Activated CD8-positive, alpha-beta memory T cell treated with anti-CD3 and anti-CD28 coated beads, Interleukin-2, amount 50 U/mL, for 4 hours (primary cell): Measurements from ENCODE around the gene TUT1.
"Not testable (repeated sequence)": the region's sequence is repeated elsewhere in the genome, so short reads cannot be mapped to it uniquely, and the experiment has no call there.

Experiments used
- DNase-seq: peaks from one replicate; pipeline ENCODE4 v3.0.0-alpha.2; 2020

TUT1 gene

GRCh38 chr11:62575156-62575555, 16.2 kb downstream of the TUT1 start:
- DNase-seq: no peak

DNA sequence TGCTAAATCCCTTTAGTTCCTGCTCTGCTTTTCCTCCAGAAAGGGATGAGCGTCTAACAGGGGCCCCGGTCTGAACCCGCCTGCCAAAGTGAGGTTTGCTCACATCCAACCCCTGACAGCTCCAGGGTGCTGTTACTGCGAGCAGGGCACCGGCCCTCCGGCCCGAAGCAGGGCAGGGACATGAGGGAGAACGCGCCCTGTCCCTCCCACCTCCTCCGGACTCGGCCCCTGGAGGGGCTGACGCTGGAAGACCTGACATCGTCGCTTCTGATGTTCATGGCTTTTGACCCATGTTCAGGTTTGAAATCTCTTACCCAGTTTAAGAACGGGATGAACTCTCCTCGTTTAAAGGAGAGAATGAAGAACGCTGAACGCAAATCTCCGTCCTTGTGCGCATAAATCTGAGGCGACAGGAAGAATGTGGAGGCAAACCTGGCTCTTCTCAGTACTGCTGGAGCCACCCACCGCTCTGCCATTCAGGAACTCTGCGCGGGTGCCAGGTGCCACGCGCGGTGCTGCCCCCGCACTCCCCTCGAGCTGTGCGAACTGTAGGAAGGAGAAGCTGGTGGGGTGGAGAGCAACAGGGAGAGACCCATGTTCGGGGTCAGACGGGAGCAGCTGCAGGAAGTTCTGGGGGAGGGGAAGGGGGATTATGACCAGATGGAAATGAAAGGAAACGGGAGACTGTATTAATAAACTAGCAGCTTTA, 16.8 kb downstream of the TUT1 start:
- DNase-seq: no peak

DNA sequence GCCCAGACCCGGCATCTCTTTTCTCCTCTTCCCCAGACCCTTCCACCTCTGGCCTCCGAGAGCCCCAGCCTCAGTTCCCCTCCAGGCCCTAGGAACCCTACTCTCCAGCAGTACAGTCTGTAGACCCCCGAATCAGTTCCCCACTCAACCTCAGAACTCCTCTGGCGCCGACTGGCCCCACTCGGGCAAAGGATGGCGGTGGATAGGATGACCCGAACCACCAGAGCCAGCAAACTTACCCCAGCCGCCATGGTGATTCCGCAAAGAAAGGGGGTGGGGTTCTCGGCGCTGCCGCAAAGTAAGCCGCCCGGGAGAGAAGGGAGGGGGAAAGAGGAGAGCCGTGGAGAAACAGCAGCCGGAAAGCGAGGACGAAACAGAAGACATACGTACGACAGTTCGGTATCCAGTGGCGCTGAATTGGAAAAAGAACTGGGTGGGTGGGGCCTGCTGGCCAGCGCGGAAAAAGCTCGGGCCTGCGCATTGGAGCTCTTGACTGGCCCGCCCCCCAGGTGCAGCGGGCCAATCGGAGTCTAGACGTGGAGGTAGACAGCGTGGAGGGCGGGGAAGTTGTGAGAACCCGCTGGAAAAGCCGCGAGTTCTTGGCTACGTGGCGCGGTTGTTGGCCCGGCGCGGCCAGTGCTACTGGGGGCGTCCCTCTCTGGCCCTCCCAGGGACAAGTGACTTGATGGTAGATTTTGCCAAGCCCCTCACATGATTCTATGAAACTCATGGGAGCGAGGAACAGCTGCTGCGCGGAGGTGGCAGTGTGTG, 17.5 kb downstream of the TUT1 start, which contains the start of gene EEF1G:
Gene EEF1G (minus strand): TSS at position 300 of the 771 bp plus-strand sequence. CDS start 49 bp downstream, at position 251.
- DNase-seq: peak; percentile 96

DNA sequence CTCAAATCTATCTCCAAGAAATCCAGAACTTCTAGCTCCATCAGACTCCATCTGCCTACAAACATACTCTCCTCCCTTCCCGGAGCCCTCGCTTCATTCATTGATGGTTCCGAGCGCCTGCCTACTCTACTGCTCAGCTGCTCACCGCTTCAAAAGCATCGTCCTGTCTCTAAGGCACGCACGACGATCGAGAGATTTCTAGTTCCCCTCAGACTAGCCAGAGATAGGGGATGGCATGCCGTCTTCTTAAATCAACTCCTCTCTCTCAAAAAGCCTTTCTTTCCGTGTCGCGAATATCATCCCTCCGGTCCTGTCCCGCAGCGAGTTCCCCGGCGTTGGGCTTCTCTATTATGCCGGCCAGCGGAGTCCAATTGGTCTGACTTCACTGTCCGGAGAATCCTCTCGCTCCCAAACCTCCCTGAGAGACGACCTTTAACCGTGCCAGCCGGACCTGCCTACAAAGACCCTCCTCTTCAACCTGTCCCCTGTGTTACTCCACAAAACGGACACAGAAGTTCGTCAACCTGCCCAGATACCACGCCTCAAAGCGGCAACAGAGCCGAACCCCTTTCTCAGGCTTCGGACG, 18.2 kb downstream of the TUT1 start:
- no peak for DNase-seq

- DNase-seq: no peak
These were observed 18.9 kb downstream of the TUT1 start for GRCh38 chr11:62572431-62572830.

GRCh38 chr11:62571493-62571892, 19.8 kb downstream of the TUT1 start:
- DNase-seq: not testable (repeated sequence)

- not testable (repeated sequence) for DNase-seq
These were observed 20.4 kb downstream of the TUT1 start for GRCh38 chr11:62570903-62571302.

GRCh38 chr11:62569611-62570010, 21.7 kb downstream of the TUT1 start:
- no peak for DNase-seq

GRCh38 chr11:62567018-62567633, 24.2 kb downstream of the TUT1 start:
- no peak for DNase-seq

DNA sequence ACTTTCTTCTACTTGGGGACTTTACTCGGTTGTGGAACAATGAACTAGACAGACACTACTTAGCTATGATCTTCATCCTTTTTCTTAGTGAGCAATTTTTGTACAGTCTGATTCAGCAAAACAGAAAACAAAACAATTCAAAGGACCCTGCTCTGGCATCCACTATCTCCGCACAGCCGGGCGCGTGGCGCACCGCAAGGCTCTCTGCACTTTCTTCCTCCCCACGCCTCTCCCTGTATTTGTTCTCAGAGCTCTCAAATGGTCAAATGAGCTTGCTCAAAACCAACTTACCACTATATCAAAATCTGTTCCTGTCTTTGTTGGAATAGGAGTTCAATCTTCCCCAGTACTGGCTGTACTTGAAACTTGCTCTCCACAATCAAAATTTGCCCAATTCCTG, 25.1 kb downstream of the TUT1 start:
- DNase-seq: no peak

DNA sequence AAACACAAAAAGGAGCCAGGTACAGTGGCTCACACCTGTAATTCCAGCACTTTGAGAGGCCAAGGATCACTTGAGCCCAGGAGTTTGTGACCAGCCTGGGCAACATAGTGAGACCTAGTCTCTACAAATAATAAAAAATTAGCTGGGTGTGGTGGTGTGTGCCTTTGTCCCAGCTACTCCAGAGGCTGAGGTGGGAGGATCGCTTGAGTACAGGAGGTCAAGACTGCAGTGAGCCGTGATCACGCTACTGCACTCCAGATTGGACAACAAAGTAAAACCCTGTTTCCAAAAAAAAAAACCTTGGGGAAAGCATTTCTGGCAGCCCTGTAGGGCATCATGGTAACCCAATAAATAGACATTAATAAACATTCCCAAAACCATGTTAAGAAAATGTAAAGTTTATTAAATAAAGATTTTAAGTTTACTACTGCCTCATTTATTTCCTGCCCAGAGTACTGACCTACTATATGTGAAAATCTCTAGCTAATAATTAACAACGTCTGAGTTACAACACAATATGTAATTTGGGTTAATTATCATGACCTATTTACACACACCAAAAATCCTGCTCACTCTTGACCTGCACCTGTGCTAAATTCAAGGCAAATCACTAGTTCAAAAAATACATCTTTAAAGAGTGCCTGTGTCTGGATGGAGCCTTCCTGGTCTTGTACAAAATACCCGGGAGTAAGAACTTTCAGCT, 26.1 kb downstream of the TUT1 start:
- no peak for DNase-seq

GRCh38 chr11:62561677-62562230, 29.6 kb downstream of the TUT1 start:
- DNase-seq: not testable (repeated sequence)

GRCh38 chr11:62560566-62561103, 30.7 kb downstream of the TUT1 start:
- peak; percentile 83 for DNase-seq

- not testable (repeated sequence) for DNase-seq
These were observed 31.7 kb downstream of the TUT1 start for GRCh38 chr11:62559626-62560025.

DNA sequence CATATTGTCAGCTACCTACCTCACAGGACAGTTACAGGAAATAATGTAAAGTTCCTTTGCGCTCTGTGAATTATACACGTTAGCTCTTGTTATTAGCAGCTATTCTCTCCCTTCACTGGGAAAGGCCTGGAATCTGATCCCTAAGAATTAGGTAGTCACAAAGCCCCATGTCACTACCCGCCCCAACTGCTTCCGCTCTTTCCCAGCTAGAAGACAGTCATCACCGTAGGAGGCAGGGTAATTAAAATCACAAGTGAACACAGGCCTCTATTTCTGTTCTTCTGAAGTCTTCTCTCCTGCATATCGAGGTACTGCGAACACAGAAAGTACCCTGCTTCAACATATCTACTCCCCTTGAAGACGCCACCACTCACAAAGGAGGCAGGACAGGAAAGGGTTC, 32.1 kb downstream of the TUT1 start:
- no peak for DNase-seq

DNA sequence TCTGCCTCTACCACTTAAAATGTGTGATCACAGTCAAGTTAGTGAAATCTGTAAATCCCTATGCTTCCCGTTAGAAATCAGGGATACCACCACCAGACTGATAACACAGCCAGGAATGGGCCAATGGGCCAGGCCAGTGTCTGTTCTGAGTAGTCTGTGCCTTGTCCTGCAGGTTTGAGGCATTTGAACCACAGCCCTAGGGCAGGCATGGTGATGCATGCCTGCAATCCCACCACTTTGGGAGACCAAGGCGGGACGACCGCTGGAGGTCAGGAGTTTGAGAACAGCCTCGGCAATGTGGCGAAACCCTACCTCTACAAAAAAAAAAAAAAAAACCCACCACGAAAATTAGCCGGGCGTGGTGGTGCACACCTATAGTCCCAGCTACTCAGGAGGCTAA, 32.7 kb downstream of the TUT1 start:
- DNase-seq: no peak

DNA sequence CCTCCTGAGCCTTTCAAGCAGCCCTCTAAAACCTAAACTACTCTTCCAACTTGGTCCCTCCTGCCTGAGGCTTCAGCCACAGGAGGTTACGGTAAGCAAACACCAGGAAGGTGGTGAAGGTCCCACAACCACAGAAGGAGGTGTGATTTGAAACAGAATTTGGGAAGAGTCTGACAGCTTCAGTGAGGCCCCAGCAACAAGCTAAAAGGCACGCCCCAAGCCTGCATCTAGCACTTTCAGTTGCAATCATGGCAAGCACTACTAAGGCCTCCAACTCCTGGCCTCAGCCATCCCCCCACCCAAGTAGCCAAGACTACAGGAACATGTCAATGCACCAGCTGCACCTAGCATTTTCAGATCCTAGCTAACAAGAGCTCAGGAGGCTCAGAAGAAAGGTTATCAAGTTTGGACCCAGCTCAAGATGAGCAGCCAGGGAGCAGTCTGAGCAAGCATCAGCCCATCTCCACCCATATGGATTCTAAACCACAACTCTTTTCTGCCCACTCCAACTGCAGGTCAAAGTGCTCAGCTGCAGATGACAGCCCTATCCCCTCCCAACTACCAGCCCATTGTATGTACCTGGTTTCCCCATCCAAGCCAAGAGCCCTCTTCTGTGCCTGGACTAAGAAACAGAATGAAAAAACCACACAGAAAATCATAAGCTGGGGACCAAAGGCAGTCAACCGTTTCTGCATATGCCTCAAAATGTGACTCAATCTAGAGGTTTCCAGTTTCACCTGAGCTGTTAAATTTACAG, 34.3 kb downstream of the TUT1 start:
- DNase-seq: no peak

DNA sequence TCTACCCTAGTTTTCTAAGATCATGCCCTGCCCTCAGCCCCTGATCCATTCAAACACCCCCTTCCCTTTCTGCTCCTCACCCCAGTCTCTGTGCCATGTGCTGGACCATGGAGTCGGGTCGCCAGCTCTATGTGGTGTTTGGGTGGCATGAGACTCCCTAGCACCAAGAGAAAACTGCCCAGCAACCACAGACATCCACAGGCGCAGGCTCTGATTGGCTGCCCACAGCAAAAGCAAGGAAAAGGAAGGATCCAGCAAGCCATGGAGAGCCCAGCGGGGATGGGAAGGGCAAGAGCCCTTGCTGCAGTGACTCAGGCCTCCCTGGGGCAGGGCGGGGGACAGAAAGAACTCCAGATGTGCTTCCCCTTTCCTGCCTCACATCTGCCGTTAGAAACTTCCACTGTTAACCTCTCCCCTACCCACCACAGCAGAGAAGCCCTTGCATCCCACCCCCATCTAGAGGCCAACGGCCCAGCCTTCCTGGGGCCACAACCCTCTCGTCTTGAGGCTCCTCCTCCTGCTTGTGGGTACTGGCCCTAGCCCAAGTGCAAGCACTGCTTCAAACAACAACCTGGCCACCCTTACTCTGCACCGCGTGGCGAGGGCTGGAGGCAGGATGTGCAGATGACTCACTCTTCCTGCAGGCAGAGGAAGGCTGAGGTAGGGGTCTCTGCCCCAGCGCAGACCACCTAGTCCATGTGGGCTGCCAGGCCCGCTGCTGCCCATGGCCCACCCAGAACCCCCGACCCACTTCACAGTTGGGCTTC, 35.0 kb downstream of the TUT1 start:
- peak; percentile 70 for DNase-seq

DNA sequence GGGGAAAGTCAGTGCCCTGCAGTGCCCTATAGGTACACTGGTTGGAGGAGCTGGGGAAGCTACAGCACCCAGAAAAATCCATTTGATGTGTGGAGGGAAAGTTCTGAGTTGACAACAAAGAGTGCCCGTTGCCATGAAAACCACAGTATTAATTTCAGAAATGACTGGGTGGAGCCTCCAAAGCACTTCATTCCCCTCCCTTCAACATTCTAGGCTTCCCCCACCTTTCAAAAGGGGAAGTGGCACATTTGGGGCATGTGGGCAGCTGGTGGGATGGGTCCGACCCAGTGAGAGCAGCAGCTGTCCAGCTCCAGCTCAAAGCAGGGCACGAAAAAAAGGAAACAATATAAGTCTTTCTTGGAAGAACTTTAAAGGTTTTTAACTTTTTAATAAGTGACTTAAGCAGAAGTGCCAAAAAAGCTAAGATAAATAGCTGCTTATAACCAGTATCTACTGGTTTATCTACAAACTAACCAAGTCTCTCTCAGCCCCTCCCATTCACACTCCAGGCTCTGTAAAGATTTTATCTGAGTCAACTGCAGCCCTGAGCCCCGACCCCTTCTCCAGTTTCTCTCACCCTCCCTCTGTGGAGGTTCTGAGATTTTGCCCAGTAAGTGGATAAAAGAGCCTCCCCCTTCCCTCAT, 35.7 kb downstream of the TUT1 start:
- no peak for DNase-seq
